Measurements from ENCODE around the gene OR5V1. TPM values are rescaled to one million over a fixed set of nuclear protein-coding genes. Genes with fewer than 3 reads are reported as not detected.
"Not testable (repeated sequence)": the region's sequence is repeated elsewhere in the genome, so short reads cannot be mapped to it uniquely, and the experiment has no call there.

The OR5V1 gene
- polyA plus RNA-seq, 1 donor from 2014 or later: not detected

DNA sequence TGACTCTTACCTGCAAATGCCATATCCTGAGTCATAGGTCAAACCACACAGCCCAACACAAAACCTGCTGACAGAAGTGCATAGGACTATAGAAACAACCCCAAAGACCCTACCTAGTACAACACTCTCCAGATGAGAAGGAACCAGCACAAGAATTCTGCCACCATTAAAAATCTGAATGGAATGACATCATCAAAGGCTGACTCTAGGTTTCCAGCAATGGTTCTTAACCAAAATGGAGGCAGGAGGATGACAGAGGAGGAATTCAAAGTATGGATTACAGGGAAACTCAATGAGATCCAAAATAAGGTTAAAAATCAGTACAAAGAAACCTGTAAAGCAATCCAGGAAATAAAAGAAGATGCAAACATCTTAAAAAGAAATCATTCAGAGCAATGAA lies 36.0 kb downstream of the OR5V1 start:
- Histone ChIP-seq H3K9me3 (ENCODE audit: low read length) (no peaks in the 10 kb centered on the region), H3F3A (ENCODE audit: insufficient read depth, low read length, poor library complexity, severe bottlenecking) (no peaks in the 10 kb centered on the region), H3K79me2 (replicated peaks; ENCODE audit: insufficient read depth, low read length) (no peaks in the 10 kb centered on the region), H3K27me3 (ENCODE audit: insufficient read depth, low read depth, low read length) (no peaks in the 10 kb centered on the region), H2AFZ (ENCODE audit: low read depth, low read length) (no peak overlapping the region), H3K9ac (ENCODE audit: low read length) (no peak overlapping the region), H3K27ac (ENCODE audit: low read length) (no peak overlapping the region), H3K4me3 (ENCODE audit: low read length) (no peak overlapping the region), H4K20me1 (ENCODE audit: insufficient read depth) (no peaks in the 10 kb centered on the region), H3K36me3 (ENCODE audit: insufficient read depth, low read length) (no peaks in the 10 kb centered on the region), H3K9me2 (ENCODE audit: insufficient read depth, low read length) (no peaks in the 10 kb centered on the region), H3K4me2 (ENCODE audit: low read length) (no peak overlapping the region)
- TF ChIP-seq, protein P1, sequence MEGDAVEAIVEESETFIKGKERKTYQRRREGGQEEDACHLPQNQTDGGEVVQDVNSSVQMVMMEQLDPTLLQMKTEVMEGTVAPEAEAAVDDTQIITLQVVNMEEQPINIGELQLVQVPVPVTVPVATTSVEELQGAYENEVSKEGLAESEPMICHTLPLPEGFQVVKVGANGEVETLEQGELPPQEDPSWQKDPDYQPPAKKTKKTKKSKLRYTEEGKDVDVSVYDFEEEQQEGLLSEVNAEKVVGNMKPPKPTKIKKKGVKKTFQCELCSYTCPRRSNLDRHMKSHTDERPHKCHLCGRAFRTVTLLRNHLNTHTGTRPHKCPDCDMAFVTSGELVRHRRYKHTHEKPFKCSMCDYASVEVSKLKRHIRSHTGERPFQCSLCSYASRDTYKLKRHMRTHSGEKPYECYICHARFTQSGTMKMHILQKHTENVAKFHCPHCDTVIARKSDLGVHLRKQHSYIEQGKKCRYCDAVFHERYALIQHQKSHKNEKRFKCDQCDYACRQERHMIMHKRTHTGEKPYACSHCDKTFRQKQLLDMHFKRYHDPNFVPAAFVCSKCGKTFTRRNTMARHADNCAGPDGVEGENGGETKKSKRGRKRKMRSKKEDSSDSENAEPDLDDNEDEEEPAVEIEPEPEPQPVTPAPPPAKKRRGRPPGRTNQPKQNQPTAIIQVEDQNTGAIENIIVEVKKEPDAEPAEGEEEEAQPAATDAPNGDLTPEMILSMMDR (IDR thresholded peaks at IDR 0.05; ENCODE audit: poor library complexity, severe bottlenecking): no peak
- TF ChIP-seq SMC3 (conservative IDR thresholded peaks at IDR 0.05; ENCODE audit: poor library complexity): no peak
- no peak for TF ChIP-seq EP300 (conservative IDR thresholded peaks at IDR 0.05; ENCODE audit: poor library complexity, severe bottlenecking)
- TF ChIP-seq EZH2 (IDR thresholded peaks at IDR 0.05; ENCODE audit: borderline replicate concordance, insufficient read depth, low read length, poor library complexity, severe bottlenecking): no peak
- no peak for TF ChIP-seq POLR2AphosphoS5 (IDR thresholded peaks at IDR 0.05)
- no peak for TF ChIP-seq RAD21 (conservative IDR thresholded peaks at IDR 0.05)
- no peak for TF ChIP-seq MXI1 (conservative IDR thresholded peaks at IDR 0.05; ENCODE audit: poor library complexity, severe bottlenecking)
- TF ChIP-seq, protein P2, sequence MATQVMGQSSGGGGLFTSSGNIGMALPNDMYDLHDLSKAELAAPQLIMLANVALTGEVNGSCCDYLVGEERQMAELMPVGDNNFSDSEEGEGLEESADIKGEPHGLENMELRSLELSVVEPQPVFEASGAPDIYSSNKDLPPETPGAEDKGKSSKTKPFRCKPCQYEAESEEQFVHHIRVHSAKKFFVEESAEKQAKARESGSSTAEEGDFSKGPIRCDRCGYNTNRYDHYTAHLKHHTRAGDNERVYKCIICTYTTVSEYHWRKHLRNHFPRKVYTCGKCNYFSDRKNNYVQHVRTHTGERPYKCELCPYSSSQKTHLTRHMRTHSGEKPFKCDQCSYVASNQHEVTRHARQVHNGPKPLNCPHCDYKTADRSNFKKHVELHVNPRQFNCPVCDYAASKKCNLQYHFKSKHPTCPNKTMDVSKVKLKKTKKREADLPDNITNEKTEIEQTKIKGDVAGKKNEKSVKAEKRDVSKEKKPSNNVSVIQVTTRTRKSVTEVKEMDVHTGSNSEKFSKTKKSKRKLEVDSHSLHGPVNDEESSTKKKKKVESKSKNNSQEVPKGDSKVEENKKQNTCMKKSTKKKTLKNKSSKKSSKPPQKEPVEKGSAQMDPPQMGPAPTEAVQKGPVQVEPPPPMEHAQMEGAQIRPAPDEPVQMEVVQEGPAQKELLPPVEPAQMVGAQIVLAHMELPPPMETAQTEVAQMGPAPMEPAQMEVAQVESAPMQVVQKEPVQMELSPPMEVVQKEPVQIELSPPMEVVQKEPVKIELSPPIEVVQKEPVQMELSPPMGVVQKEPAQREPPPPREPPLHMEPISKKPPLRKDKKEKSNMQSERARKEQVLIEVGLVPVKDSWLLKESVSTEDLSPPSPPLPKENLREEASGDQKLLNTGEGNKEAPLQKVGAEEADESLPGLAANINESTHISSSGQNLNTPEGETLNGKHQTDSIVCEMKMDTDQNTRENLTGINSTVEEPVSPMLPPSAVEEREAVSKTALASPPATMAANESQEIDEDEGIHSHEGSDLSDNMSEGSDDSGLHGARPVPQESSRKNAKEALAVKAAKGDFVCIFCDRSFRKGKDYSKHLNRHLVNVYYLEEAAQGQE (IDR thresholded peaks at IDR 0.05; ENCODE audit: borderline replicate concordance): no peak
- no peak for TF ChIP-seq TAF1 (IDR thresholded peaks at IDR 0.05; ENCODE audit: low read depth)

DNA sequence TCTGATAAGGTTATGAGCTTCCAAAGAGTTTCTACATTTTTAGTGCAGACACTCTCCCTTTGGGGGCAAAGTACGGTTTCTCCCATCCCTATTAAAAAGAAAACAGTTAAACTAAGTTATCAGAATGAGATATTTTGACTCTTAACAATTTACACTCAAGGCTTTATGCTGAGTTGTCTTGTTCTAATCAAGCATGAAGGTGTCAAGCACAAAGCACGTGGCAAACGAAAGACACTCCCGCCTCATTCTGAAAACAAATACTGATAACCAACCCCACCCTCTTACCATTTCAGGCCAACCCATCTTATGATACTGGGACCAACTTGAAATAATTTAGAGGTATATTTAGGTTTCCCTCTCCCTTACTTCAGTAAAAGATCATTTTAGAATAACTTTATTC lies 42.9 kb downstream of the OR5V1 start:
- no peaks in the 10 kb centered on the region for H3K79me2 ChIP-seq (replicated peaks; ENCODE audit: insufficient read depth, low read length)
- no peaks in the 10 kb centered on the region for H3K27me3 ChIP-seq (ENCODE audit: insufficient read depth, low read depth, low read length)
- H2AFZ ChIP-seq (ENCODE audit: low read depth, low read length): no peak overlapping the region
- no peaks in the 10 kb centered on the region for H3K36me3 ChIP-seq (ENCODE audit: insufficient read depth, low read length)
- no peak overlapping the region for H3K4me2 ChIP-seq (ENCODE audit: low read length)
- no peak overlapping the region for H3K9ac ChIP-seq (ENCODE audit: low read length)
- TF ChIP-seq EP300 (conservative IDR thresholded peaks at IDR 0.05; ENCODE audit: poor library complexity, severe bottlenecking): no peak
- TF ChIP-seq SMC3 (conservative IDR thresholded peaks at IDR 0.05; ENCODE audit: poor library complexity): no peak
- TF ChIP-seq TAF1 (IDR thresholded peaks at IDR 0.05; ENCODE audit: low read depth): no peak
- no peak for TF ChIP-seq EZH2 (IDR thresholded peaks at IDR 0.05; ENCODE audit: borderline replicate concordance, insufficient read depth, low read length, poor library complexity, severe bottlenecking)
- TF ChIP-seq, protein P2 (IDR thresholded peaks at IDR 0.05; ENCODE audit: borderline replicate concordance): no peak
- TF ChIP-seq, protein P1 (IDR thresholded peaks at IDR 0.05; ENCODE audit: poor library complexity, severe bottlenecking): no peak
- no peak for TF ChIP-seq MXI1 (conservative IDR thresholded peaks at IDR 0.05; ENCODE audit: poor library complexity, severe bottlenecking)
- TF ChIP-seq POLR2AphosphoS5 (IDR thresholded peaks at IDR 0.05): no peak
- TF ChIP-seq RAD21 (conservative IDR thresholded peaks at IDR 0.05): no peak
- no peak overlapping the region for H3K27ac ChIP-seq (ENCODE audit: low read length)
- H3K9me2 ChIP-seq (ENCODE audit: insufficient read depth, low read length): no peaks in the 10 kb centered on the region
- H3K4me3 ChIP-seq (ENCODE audit: low read length): no peak overlapping the region
- no peaks in the 10 kb centered on the region for H3F3A ChIP-seq (ENCODE audit: insufficient read depth, low read length, poor library complexity, severe bottlenecking)
- no peaks in the 10 kb centered on the region for H3K9me3 ChIP-seq (ENCODE audit: low read length)
- H4K20me1 ChIP-seq (ENCODE audit: insufficient read depth): no peaks in the 10 kb centered on the region

DNA sequence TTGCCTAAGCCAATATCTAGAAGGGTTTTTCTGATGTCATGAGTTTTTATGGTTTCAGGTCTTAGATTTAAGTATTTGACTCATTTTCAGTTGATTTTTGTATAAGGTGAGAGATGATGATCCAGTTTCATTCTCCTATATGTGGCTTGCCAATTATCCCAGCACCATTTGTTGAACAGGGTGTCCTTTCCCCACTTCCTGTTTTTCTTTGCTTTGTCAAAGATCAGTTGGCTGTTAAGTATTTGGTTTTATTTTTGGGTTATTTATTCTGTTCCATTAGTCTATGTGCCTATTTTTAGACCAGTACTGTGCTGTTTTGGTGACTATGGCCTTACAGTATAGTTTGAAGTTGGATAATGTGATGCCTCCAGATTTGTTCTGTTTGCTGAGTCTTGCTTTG lies 45.3 kb downstream of the OR5V1 start:
- not testable (repeated sequence) for H4K20me1 ChIP-seq (ENCODE audit: insufficient read depth); H3K9me2 ChIP-seq (ENCODE audit: insufficient read depth, low read length)

More for the DNA sequence above, 45.3 kb downstream of the OR5V1 start:
- H3K9me3 ChIP-seq (ENCODE audit: low read length); H3K27ac ChIP-seq (ENCODE audit: low read length); H3K79me2 ChIP-seq (replicated peaks; ENCODE audit: insufficient read depth, low read length); H3K4me3 ChIP-seq (ENCODE audit: low read length); H2AFZ ChIP-seq (ENCODE audit: low read depth, low read length); H3K36me3 ChIP-seq (ENCODE audit: insufficient read depth, low read length); H3F3A ChIP-seq (ENCODE audit: insufficient read depth, low read length, poor library complexity, severe bottlenecking); H3K4me2 ChIP-seq (ENCODE audit: low read length); H3K27me3 ChIP-seq (ENCODE audit: insufficient read depth, low read depth, low read length); H3K9ac ChIP-seq (ENCODE audit: low read length): not testable (repeated sequence)

Measured in neural cell (in vitro differentiated cells).